ENCODE results near the gene DHX30.
"Not testable (repeated sequence)": the region's sequence is repeated elsewhere in the genome, so short reads cannot be mapped to it uniquely, and the experiment has no call there.

The DHX30 gene

GRCh38 chr3:47854720-47855455, 52.0 kb downstream of the DHX30 start:
- DNase-seq = no peak

GRCh38 chr3:47855461-47856383, 52.8 kb downstream of the DHX30 start:
- no peak for DNase-seq

GRCh38 chr3:47856669-47857068, 53.7 kb downstream of the DHX30 start:
- DNase-seq = no peak

- no peak for DNase-seq
Observed at GRCh38 chr3:47857151-47857550, 54.2 kb downstream of the DHX30 start.

- no peak for DNase-seq
Observed at GRCh38 chr3:47859956-47860605, 57.1 kb downstream of the DHX30 start.

- DNase-seq = no peak
Observed at GRCh38 chr3:47863391-47864128, 60.6 kb downstream of the DHX30 start.

GRCh38 chr3:47865192-47865591, 62.3 kb downstream of the DHX30 start:
- DNase-seq = no peak

GRCh38 chr3:47867451-47868044, 64.6 kb downstream of the DHX30 start:
- DNase-seq = no peak

GRCh38 chr3:47868306-47868705, 65.4 kb downstream of the DHX30 start:
- DNase-seq = no peak

GRCh38 chr3:47870156-47870555, 67.2 kb downstream of the DHX30 start:
- DNase-seq = no peak

- DNase-seq = no peak
Observed at GRCh38 chr3:47870702-47871260, 67.8 kb downstream of the DHX30 start.

- no peak for DNase-seq
Observed at GRCh38 chr3:47871389-47871788, 68.5 kb downstream of the DHX30 start.

GRCh38 chr3:47872916-47873315, 70.0 kb downstream of the DHX30 start:
- DNase-seq = no peak

- DNase-seq = no peak
Observed at GRCh38 chr3:47874438-47874837, 71.5 kb downstream of the DHX30 start.

GRCh38 chr3:47874913-47875312, 72.0 kb downstream of the DHX30 start:
- DNase-seq = no peak

- DNase-seq = no peak
Observed at GRCh38 chr3:47877290-47877689, 74.4 kb downstream of the DHX30 start.

- DNase-seq = no peak
Observed at GRCh38 chr3:47877719-47878118, 74.8 kb downstream of the DHX30 start.

- no peak for DNase-seq
Observed at GRCh38 chr3:47882338-47882737, 79.4 kb downstream of the DHX30 start.

- no peak for DNase-seq
Observed at GRCh38 chr3:47884603-47885002, 81.7 kb downstream of the DHX30 start.

- DNase-seq = no peak
Observed at GRCh38 chr3:47885168-47885567, 82.2 kb downstream of the DHX30 start.

GRCh38 chr3:47887991-47888390, 85.1 kb downstream of the DHX30 start:
- DNase-seq = not testable (repeated sequence)

All from effector CD4-positive, alpha-beta T cell (primary cell).